Activated naive CD4-positive, alpha-beta T cell treated with anti-CD3 and anti-CD28 coated beads for 36 hours (primary cell): ENCODE results near the gene GPR180. TPM values are rescaled to one million over a fixed set of nuclear protein-coding genes. Genes with fewer than 3 reads are reported as not detected.

Experiments
- CTCF ChIA-PET: fragments of 350-600 bp; sonication (Branson Sonifier 250); formaldehyde crosslinking; loops from one replicate; lab custom pipeline; 2021; ENCODE audit warnings: antibody characterized with exemption; lab: Charles Lee
- DNase-seq: peaks from one replicate; pipeline ENCODE4 v3.0.0-alpha.2; 2020
- H3K27ac Mint-ChIP-seq: one replicate; pipeline ENCODE4 v1.8.0; 2021; ENCODE audit warnings: mild to moderate bottlenecking, mixed read lengths
- H3K27me3 Mint-ChIP-seq: one replicate; pipeline ENCODE4 v1.8.0; 2021; ENCODE audit warnings: low read depth, mixed read lengths
- H3K36me3 Mint-ChIP-seq: one replicate; pipeline ENCODE4 v1.8.0; 2021; ENCODE audit warnings: low read depth, mixed read lengths
- H3K4me1 Mint-ChIP-seq: one replicate; pipeline ENCODE4 v1.8.0; 2021; ENCODE audit warnings: low read depth, mixed read lengths
- H3K4me3 Mint-ChIP-seq: one replicate; pipeline ENCODE4 v1.8.0; 2021; ENCODE audit warnings: mild to moderate bottlenecking, moderate library complexity, mixed read lengths
- H3K9me3 Mint-ChIP-seq: one replicate; pipeline ENCODE4 v1.8.0; 2021; ENCODE audit warnings: mixed read lengths
- intact Hi-C: fragments of 100-400 bp; cut with micrococcal nuclease; formaldehyde crosslinking; loops from one replicate; pipeline ENCODE4 v1.15.1; 2023
- total RNA-seq, 2 experiments: library from RNA; stranded (reverse); gene quantifications; one replicate each; pipeline ENCODE4 v1.2.3, GENCODE V29; 2021

Gene GPR180
- total RNA-seq, 2 experiments from 2014 or later = 5.6 to 5.7 TPM

GRCh38 chr13:94599877-94600276, 1.8 kb upstream of the GPR180 start:
- no peak for DNase-seq
- Mint-ChIP-seq H3K27ac (no peak overlapping the region), H3K4me1 (peaks cover 34% of the 10 kb centered on the region), H3K27me3 (no peaks in the 10 kb centered on the region), H3K9me3 (peaks cover 5% of the 10 kb centered on the region), H3K36me3 (peaks cover 6% of the 10 kb centered on the region), H3K4me3 (no peak overlapping the region)
- intact Hi-C loops = loop anchor here (2.0 to 5.0 kb wide), 2 partner anchors 273 to 1077 kb away; partner anchors contain the start of gene DNAJC3
- CTCF ChIA-PET = interaction anchor here (0.6 kb wide), 1 partner anchor 145 kb away, joined by 3 read pairs; no protein-coding TSS in a partner anchor

GRCh38 chr13:94602467-94602866, 810 bp downstream of the GPR180 start:
- peaks cover 17% of the 10 kb centered on the region for H3K36me3 Mint-ChIP-seq
- peaks cover 41% of the 10 kb centered on the region for H3K4me1 Mint-ChIP-seq
- H3K27ac Mint-ChIP-seq = peak overlapping the region; percentile 84
- intact Hi-C loops = loop anchor here (5.0 kb wide), 1 partner anchor 275 kb away; no protein-coding TSS in a partner anchor
- CTCF ChIA-PET = interaction anchor here (0.6 to 1.4 kb wide), 4 partner anchors 15 to 688 kb away, joined by 3 to 8 read pairs (median 4); no protein-coding TSS in a partner anchor
- peaks cover 5% of the 10 kb centered on the region for H3K9me3 Mint-ChIP-seq
- H3K27me3 Mint-ChIP-seq = no peaks in the 10 kb centered on the region
- no peak for DNase-seq
- H3K4me3 Mint-ChIP-seq = peak overlapping the region; percentile 86

GRCh38 chr13:94607056-94607455, 5.4 kb downstream of the GPR180 start:
- H3K36me3 Mint-ChIP-seq = peaks cover 34% of the 10 kb centered on the region
- no peak overlapping the region for H3K4me3 Mint-ChIP-seq
- peaks cover 42% of the 10 kb centered on the region for H3K4me1 Mint-ChIP-seq
- intact Hi-C loops = no loop called here
- H3K9me3 Mint-ChIP-seq = no peaks in the 10 kb centered on the region
- H3K27me3 Mint-ChIP-seq = no peaks in the 10 kb centered on the region
- DNase-seq = no peak
- H3K27ac Mint-ChIP-seq = no peak overlapping the region
- CTCF ChIA-PET = no interaction called here

- H3K9me3 Mint-ChIP-seq = no peaks in the 10 kb centered on the region
- DNase-seq = no peak
- intact Hi-C loops = no loop called here
- CTCF ChIA-PET = interaction anchor here (0.5 kb wide), 1 partner anchor 278 kb away, joined by 5 read pairs; no protein-coding TSS in a partner anchor
- no peak overlapping the region for H3K27ac Mint-ChIP-seq
- no peaks in the 10 kb centered on the region for H3K27me3 Mint-ChIP-seq
- H3K36me3 Mint-ChIP-seq = peaks cover 35% of the 10 kb centered on the region
- no peak overlapping the region for H3K4me3 Mint-ChIP-seq
- peaks cover 36% of the 10 kb centered on the region for H3K4me1 Mint-ChIP-seq
Measured at GRCh38 chr13:94607939-94608338, 6.3 kb downstream of the GPR180 start.

- H3K27ac Mint-ChIP-seq = no peak overlapping the region
- CTCF ChIA-PET = interaction anchor here (0.8 kb wide), 1 partner anchor 13 kb away, joined by 4 read pairs; the partner anchor contains the start of gene TGDS
- H3K36me3 Mint-ChIP-seq = peaks cover 36% of the 10 kb centered on the region
- H3K9me3 Mint-ChIP-seq = no peaks in the 10 kb centered on the region
- DNase-seq = no peak
- intact Hi-C loops = no loop called here
- no peak overlapping the region for H3K4me3 Mint-ChIP-seq
- H3K4me1 Mint-ChIP-seq = peaks cover 33% of the 10 kb centered on the region
- no peaks in the 10 kb centered on the region for H3K27me3 Mint-ChIP-seq
Measured at GRCh38 chr13:94608586-94608985, 6.9 kb downstream of the GPR180 start.

- Mint-ChIP-seq H3K27me3 (no peaks in the 10 kb centered on the region), H3K4me3 (no peak overlapping the region), H3K27ac (no peak overlapping the region), H3K36me3 (peaks cover 37% of the 10 kb centered on the region), H3K4me1 (peaks cover 32% of the 10 kb centered on the region), H3K9me3 (no peaks in the 10 kb centered on the region)
- intact Hi-C loops = no loop called here
- DNase-seq = no peak
- CTCF ChIA-PET = interaction anchor here (0.8 kb wide), 1 partner anchor 13 kb away, joined by 4 read pairs; the partner anchor contains the start of gene TGDS
Measured at GRCh38 chr13:94609196-94609595, 7.5 kb downstream of the GPR180 start.

- intact Hi-C loops = no loop called here
Measured at GRCh38 chr13:94610475-94610874, 8.8 kb downstream of the GPR180 start.

GRCh38 chr13:94612050-94612449, 10.4 kb downstream of the GPR180 start:
- no peaks in the 10 kb centered on the region for H3K27me3 Mint-ChIP-seq
- intact Hi-C loops = no loop called here

More at GRCh38 chr13:94610475-94610874, 8.8 kb downstream of the GPR180 start:
- Mint-ChIP-seq H3K36me3 (peaks cover 40% of the 10 kb centered on the region), H3K27me3 (no peaks in the 10 kb centered on the region), H3K4me1 (peaks cover 31% of the 10 kb centered on the region), H3K27ac (no peak overlapping the region), H3K9me3 (no peaks in the 10 kb centered on the region), H3K4me3 (no peak overlapping the region)
- CTCF ChIA-PET = no interaction called here
- DNase-seq = no peak

GRCh38 chr13:94613051-94613450, 11.4 kb downstream of the GPR180 start:
- Mint-ChIP-seq H3K9me3 (no peaks in the 10 kb centered on the region), H3K27ac (no peak overlapping the region), H3K27me3 (no peaks in the 10 kb centered on the region), H3K4me1 (peaks cover 22% of the 10 kb centered on the region), H3K36me3 (peaks cover 25% of the 10 kb centered on the region), H3K4me3 (no peak overlapping the region)
- intact Hi-C loops = no loop called here
- no peak for DNase-seq
- CTCF ChIA-PET = interaction anchor here (2.2 kb wide), 1 partner anchor 177 kb away, joined by 11 read pairs; no protein-coding TSS in a partner anchor

More at GRCh38 chr13:94612050-94612449, 10.4 kb downstream of the GPR180 start:
- no peak for DNase-seq
- Mint-ChIP-seq H3K36me3 (peaks cover 29% of the 10 kb centered on the region), H3K9me3 (no peaks in the 10 kb centered on the region), H3K27ac (no peak overlapping the region), H3K4me3 (no peak overlapping the region), H3K4me1 (peaks cover 30% of the 10 kb centered on the region)
- CTCF ChIA-PET = no interaction called here

- Mint-ChIP-seq H3K4me1 (peaks cover 17% of the 10 kb centered on the region), H3K27ac (no peak overlapping the region), H3K9me3 (no peaks in the 10 kb centered on the region), H3K36me3 (peaks cover 24% of the 10 kb centered on the region), H3K4me3 (no peak overlapping the region), H3K27me3 (no peaks in the 10 kb centered on the region)
- peak; percentile 43 for DNase-seq
- CTCF ChIA-PET = interaction anchor here (0.6 to 7.8 kb wide), 22 partner anchors 10 to 350 kb away, joined by 3 to 141 read pairs (median 3); partner anchors contain the start of gene TGDS
- intact Hi-C loops = loop anchor here (1.0 to 2.0 kb wide), 4 partner anchors 93 to 787 kb away; no protein-coding TSS in a partner anchor
Measured at GRCh38 chr13:94617389-94618000, 15.8 kb downstream of the GPR180 start.

- intact Hi-C loops = loop anchor here (1.0 kb wide), 1 partner anchor 536 kb away; no protein-coding TSS in a partner anchor
- no peak overlapping the region for H3K27ac Mint-ChIP-seq
- peaks cover 7% of the 10 kb centered on the region for H3K4me1 Mint-ChIP-seq
- peaks cover 25% of the 10 kb centered on the region for H3K36me3 Mint-ChIP-seq
- H3K27me3 Mint-ChIP-seq = no peaks in the 10 kb centered on the region
- no peaks in the 10 kb centered on the region for H3K9me3 Mint-ChIP-seq
- no peak overlapping the region for H3K4me3 Mint-ChIP-seq
- DNase-seq = peak; percentile 41
- CTCF ChIA-PET = interaction anchor here (0.6 to 7.8 kb wide), 19 partner anchors 9 to 806 kb away, joined by 3 to 141 read pairs (median 4); partner anchors contain the start of gene TGDS
Measured at GRCh38 chr13:94620286-94620896, 18.7 kb downstream of the GPR180 start.

- DNase-seq = no peak
- peaks cover 30% of the 10 kb centered on the region for H3K36me3 Mint-ChIP-seq
- no peak overlapping the region for H3K27ac Mint-ChIP-seq
- no peaks in the 10 kb centered on the region for H3K27me3 Mint-ChIP-seq
- H3K4me1 Mint-ChIP-seq = no peaks in the 10 kb centered on the region
- no peak overlapping the region for H3K4me3 Mint-ChIP-seq
- intact Hi-C loops = no loop called here
- no peaks in the 10 kb centered on the region for H3K9me3 Mint-ChIP-seq
- CTCF ChIA-PET = interaction anchor here (0.6 to 7.8 kb wide), 3 partner anchors 38 to 188 kb away, joined by 3 to 141 read pairs (median 9); no protein-coding TSS in a partner anchor
Measured at GRCh38 chr13:94622344-94622743, 20.7 kb downstream of the GPR180 start.
